Activated T-helper 1 cell treated with anti-CD3 and anti-CD28 coated beads, Interleukin-2, amount 50 U/mL, for 16 hours (primary cell): ENCODE data around the gene PRKCD.

Source experiments
- DNase-seq, 2 donors: peaks; one replicate each; pipeline ENCODE4 v3.0.0-alpha.2; 2020; ENCODE audit warnings: low read depth in 1 of 2, low spot score in 1 of 2

PRKCD gene

DNA sequence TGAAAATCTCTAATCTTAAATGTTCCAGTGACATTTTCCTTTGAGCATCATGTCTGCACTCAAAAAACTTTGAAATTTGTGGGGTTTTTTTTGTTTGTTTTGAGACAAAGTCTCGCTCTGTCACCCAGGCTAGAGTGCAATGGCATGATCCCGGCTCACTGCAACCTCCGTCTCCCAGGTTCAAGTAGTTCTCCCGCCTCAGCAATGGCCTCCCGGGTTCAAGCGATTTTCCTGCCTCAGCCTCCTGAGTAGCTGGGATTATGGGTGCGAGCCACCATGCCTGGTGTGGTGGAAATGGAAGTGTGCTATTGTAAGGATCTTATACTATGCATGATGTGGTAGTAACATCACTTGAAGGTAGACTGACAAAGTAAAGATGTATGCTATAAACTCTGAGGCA, 52.3 kb downstream of the PRKCD start:
- no peak for DNase-seq

DNA sequence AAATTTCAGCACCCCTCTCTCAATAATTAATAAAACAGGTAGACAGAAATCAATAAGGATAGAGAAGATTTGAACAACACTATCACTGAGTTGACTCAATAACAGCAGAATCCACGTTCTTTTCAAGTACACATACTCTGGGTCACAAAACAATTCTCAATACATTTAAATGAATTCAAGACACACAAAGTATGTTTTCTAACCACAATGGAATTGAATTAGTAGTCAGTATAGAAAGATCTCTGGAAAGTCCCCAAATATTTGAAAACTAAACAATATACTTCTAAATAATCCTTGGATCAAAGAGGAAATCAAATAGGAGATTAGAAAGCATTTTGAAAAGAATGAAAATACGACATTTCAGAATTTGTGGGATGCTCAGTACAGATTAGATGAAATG, 54.8 kb downstream of the PRKCD start:
- no peak for DNase-seq

DNA sequence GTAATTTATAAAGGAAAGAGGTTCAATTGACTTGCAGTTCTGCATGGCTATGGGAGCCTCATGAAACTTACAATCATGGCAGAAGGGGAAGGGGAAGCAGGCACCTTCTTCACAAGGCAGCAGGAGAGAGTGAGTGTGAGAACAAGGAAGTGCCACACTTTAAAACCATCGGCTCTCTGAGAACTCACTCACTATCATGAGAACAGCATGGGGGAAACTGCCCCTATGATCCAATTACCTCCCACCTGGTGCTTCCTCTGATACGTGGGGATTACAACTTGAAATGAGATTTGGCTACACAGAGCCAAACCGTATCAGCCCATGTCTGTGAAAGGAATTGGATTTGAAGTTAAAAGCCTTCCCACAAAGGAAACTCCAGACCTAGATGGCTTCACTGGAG, 55.7 kb downstream of the PRKCD start:
- no peak for DNase-seq

DNA sequence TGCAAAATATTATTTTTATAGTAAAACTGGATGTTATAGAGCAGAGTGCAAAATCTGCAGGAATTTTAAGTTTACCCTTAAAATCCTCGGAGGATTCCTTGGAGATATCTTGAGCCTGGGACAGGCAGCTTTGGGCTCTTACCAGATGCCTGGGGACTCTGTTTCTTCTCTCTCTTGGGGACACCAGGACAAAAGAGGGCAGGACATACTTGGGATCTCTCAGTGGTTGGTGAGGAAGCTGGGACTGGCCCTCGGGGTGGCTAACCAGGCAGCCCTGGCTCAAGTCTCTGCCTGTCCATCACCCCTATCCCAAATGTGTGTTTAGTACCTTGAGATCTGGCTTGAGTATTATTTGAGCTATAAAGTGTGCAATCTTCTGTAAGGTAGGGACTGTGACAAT, 56.2 kb downstream of the PRKCD start:
- DNase-seq: no peak

DNA sequence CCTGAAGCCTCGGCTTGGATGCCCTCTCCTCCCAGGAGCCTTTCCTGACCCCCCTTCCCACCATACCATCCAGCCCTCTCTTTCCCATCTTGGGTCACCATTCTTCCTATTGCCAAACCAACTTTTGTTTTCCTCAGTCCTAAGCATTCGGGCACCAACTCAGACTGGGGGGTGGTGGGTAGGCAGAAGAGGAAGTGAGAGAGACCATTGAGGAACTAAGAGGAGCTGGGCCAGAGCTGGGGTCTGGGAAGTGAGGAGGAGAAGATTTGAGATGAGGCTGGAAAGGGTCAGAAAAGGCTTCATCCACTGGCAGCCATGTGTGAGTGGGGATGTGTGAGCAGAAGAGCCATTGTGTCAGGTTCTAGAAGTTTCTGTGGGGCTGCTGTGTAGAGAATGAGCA, 57.1 kb downstream of the PRKCD start:
- no peak for DNase-seq

GRCh38 chr3:53219895-53220483, 59.0 kb downstream of the PRKCD start:
- DNase-seq: peak; percentile 44 to 57

DNA sequence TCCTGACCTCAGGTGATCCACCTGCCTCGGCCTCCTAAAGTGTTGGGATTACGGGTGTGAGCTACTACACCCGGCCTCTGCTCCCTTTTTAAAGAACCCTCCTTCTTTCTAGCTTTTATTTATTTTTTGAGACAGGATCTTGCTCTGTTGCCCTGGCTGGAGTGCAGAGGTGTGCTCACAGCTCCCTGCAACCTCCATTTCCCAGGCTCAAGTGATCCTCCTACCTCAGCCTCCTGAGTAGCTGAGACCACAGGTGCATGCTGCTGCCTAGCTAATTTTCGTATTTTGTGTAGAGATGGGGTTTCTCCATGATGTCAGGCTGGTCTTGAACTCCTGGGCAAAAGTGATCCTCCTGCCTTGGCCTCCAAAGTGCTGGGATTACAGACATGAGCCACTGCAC, 60.3 kb downstream of the PRKCD start:
- DNase-seq: no peak

DNA sequence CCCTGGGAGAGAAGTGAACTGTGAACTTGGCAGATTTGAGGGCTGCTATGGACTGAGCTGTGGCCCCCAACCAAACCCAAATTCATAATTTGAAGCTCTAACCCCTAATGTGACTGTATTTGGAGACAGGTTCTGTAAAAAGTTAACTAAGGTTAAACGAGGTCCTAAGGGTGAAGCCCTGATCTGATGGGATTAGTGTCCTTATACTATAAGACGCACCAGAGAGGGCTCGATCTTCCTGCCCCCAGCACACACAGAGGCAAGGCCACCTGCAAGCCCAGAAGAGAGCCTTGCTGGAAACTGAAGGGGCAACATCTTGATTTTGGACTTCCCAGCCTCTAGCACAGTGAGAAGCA, 60.8 kb downstream of the PRKCD start:
- DNase-seq: no peak

DNA sequence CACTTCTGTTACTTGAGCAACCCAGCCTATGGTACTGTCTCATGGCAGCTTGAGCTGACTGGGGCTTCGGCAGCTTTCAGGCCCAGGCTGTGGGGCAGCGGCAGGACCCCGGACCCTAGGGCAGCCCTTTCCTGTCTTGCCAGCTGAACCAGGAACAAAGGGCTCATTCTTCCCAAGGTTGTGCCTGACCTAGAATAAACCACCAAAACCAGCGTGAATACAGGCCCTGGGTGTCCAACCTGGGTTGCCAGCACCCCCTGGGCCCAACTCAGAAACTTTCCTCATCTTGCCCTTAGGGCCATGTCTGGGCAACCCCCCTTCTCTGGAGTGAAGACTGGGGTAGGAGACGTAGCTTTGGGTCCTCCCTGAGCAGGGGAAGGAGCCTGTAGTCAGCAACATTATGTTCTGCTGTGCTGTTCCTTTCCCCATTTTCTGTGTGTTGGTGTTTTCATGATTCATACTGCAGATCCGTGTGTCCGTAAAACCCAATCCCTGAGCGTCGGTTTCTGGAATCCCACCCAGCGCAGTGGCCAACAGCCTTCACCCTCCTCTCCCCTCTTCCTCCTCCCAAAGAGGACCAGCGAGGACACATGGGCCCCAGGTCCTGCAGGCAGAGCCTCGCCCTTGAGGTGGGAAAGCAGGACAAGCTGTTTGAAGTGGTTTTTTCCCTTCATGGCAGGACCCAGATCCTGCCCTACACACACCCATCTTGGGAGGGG, 61.3 kb downstream of the PRKCD start:
- no peak for DNase-seq

- DNase-seq: no peak
Observed at GRCh38 chr3:53223025-53223424, 62.0 kb downstream of the PRKCD start.

GRCh38 chr3:53223541-53223966, 62.5 kb downstream of the PRKCD start:
- DNase-seq: no peak

- no peak for DNase-seq
Observed at GRCh38 chr3:53224026-53224425, 63.0 kb downstream of the PRKCD start.

DNA sequence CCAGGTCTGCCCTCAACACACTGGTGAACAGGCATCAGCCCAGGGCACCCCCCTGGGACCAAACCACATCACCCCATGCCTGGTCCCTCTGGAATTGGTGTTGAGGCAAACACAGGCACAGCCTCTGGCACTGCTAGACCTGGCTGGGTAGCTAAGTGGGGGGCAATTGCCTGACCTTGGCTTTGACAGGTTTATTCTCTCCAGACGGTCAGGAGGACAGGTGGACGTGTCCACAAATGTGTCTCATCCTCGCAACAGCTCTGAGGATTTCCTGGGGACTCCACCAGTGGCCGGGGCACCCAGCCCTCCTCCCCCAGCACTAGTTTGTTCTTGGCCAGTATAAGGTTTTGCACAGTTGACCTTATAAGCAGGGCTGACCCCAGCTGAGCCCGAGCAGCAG, 63.5 kb downstream of the PRKCD start:
- no peak for DNase-seq

DNA sequence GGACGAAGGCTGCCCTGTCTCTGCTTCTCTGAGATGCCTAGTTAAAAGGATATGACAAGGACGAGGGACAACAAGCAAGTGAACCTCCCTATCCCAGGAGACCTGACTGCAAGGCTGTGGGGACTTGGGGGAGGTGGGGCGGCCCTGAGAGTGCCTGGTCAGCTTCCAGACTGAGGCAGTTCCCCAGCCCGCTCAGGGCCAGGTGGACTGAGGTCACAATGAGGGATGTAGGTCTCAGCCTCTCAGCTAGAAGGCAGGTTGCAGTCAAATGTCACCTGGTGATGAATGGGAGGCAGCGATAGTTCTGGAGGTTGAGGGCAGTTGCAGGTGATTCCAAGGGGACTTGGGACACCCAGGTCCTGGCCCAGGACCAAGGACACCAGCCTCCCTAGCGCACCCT, 64.2 kb downstream of the PRKCD start:
- no peak for DNase-seq

DNA sequence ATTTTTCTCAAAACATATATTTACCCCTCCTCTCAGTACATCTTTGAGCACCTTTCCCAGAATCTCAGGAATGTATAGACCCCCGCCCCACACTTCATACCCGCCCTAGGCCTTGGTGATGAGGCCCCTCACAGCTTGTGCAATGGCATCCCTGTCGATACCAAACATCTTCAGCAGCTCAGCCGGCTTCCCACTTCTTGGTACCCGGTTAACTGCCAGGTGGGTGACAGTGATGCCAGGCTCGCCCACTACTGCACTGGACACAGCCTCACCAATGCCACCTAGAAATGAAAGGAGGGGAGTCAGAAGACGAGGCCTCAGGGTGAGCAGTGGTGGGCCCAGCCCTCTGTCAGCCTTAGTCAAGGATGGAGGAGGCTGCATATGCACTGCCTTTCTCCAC, 64.6 kb downstream of the PRKCD start:
- no peak for DNase-seq

DNA sequence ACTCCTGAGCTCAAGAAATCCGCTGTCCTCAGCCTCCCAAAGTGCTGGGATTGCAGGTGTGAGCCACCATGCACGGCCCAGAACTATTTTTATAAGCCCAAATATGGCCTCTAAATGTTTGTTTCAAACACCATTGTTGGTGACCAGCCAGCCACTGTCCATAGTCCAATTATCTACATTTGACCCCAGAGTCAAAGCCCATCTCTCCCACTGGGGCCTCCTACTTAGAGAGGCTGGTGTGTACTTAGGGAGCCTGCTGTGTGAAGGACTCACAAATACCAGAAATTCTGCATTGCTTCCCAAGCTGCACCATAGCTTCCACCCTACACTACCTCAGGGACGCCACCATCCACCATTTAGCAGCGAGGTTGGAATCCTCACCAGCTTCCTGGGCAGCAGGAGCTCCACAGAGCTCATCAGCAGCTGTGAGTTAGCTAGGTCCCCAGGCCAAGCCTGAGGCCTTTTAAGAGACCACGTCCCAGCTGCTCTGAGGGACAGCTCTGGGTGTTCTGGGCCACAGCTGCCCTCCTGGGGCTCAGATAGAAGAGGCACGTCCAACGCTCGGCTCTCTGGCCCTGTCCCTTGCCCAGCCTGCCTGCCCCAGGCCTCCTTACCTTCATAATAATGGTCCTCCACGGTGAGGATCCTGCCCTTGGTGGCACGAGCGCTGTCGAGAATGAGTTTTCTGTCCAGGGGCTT, 65.3 kb downstream of the PRKCD start:
- DNase-seq: no peak

DNA sequence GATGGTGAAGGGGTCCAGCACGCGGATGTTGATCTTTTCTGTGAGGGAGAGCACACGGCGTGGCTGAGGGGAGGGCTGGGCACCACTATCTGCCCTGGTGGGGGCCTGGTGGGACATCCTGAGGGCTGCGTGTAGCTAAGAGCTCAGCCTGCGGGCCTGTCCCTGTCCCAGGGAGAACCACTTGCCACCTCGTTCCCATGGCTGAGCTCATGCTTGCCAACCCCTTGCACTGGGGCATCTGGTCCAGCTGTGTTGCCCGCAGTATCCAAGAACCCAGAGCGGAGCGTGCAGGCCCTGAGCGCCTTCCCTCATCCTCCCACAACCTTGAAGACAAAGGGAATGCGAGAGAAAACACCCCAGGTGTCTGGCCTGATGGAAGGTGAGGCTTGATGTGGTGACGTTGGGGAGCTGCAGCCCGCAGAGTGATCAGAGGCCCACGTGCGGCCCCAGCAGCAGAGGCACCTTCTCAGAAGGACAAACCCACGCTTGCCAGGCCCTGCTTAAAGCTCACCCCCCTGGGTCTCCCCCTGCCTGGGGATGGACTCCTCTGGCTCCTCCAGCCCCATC, 65.9 kb downstream of the PRKCD start:
- DNase-seq: no peak

- no peak for DNase-seq
Observed at GRCh38 chr3:53227993-53228885, 67.2 kb downstream of the PRKCD start.

DNA sequence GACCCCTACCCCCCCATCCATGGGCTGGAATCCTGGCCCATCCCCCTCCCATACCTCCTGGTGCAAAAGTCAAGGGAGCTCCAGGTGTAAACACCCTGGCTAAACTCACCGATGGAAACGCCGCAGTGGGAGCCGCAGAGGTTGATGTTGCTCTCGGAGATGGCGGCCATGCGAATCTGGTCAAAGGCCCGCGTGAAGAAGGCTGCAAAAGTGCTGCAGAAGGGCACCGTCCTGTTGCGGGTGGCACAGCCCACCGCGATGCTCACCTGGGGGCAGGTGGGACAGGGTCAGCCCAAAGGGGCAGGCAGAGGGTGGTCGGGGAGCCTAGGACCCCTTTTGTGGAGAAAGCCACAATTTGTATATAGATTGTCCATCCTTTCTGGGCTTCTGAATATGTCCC, 68.2 kb downstream of the PRKCD start:
- no peak for DNase-seq

DNA sequence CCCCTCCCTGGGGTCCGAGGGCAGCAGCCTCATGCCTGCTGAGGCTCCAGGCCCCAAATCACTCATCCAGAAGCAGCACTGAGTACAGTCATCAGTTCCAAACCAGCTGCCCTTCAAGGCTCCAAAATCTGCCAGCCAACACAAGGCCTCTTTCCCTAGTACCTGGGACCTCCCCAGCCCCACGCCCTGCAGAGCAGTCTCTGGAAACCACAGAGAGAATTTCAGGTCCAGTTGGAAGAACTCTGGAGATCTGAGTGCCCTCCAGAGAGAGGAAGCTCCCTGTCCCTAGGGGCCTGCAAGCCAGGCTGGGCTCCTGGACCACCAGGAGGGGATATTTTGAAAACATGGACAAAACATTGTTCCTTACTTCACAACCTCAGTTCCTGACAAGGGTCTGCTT, 68.6 kb downstream of the PRKCD start:
- DNase-seq: no peak

- no peak for DNase-seq
Observed at GRCh38 chr3:53230041-53230621, 69.1 kb downstream of the PRKCD start.
